GM23338 (cell line): Measurements from ENCODE around the gene WSCD2. TPM values are rescaled to one million over a fixed set of nuclear protein-coding genes. Genes with fewer than 3 reads are reported as not detected.

ENCODE experiments used
- ATAC-seq: fragments of 200-7000 bp; cut with Tn5 transposase; 3 replicates; pipeline ENCODE4 v1.9.1; 2020
- DNase-seq: peaks from one replicate; pipeline ENCODE4 v3.0.0-alpha.2; 2015; ENCODE audit warnings: low spot score
- H2AFZ ChIP-seq: fragments of 200-600 bp; sonication (generic); 2 replicates; pipeline ENCODE4 v1.8.0; 2016; ENCODE audit warnings: antibody characterized with exemption, mild to moderate bottlenecking, moderate library complexity
- H3F3A ChIP-seq: fragments of 200-600 bp; sonication (generic); replicated peaks from 2 replicates; pipeline ENCODE4 v1.8.0; 2017; ENCODE audit warnings: antibody characterized with exemption, mixed run types, low read depth
- H3K27ac ChIP-seq: fragments of 200-600 bp; sonication (generic); 2 replicates; pipeline ENCODE4 v1.6.1; 2016; ENCODE audit warnings: low read depth
- H3K27me3 ChIP-seq: fragments of 200-600 bp; sonication (generic); 2 replicates; pipeline ENCODE4 v1.8.0; 2016; ENCODE audit warnings: mild to moderate bottlenecking, mixed run types, moderate library complexity; ENCODE audit not compliant: insufficient read depth
- H3K36me3 ChIP-seq: fragments of 200-600 bp; sonication (generic); 2 replicates; pipeline ENCODE4 v1.8.0; 2016; ENCODE audit warnings: mild to moderate bottlenecking; ENCODE audit not compliant: insufficient read depth
- H3K4me1 ChIP-seq: fragments of 200-600 bp; sonication (generic); 2 replicates; pipeline ENCODE4 v1.8.0; 2016; ENCODE audit warnings: mild to moderate bottlenecking, moderate library complexity; ENCODE audit not compliant: insufficient read depth
- H3K4me2 ChIP-seq: fragments of 200-600 bp; sonication (generic); 2 replicates; pipeline ENCODE4 v1.7.1; 2017; ENCODE audit warnings: mixed run types
- H3K4me3 ChIP-seq: fragments of 200-600 bp; sonication (generic); 2 replicates; pipeline ENCODE4 v1.6.1; 2016; ENCODE audit warnings: mixed run types
- H3K79me2 ChIP-seq: fragments of 200-600 bp; sonication (generic); replicated peaks from 2 replicates; pipeline ENCODE4 v1.8.0; 2017; ENCODE audit warnings: mild to moderate bottlenecking; ENCODE audit not compliant: insufficient read depth
- H3K9me2 ChIP-seq: fragments of 200-600 bp; sonication (generic); 2 replicates; pipeline ENCODE4 v1.8.0; 2017; ENCODE audit not compliant: insufficient read depth
- H4K20me1 ChIP-seq: fragments of 200-600 bp; sonication (generic); replicated peaks from 2 replicates; pipeline ENCODE4 v1.8.0; 2017; ENCODE audit warnings: mild to moderate bottlenecking; ENCODE audit not compliant: insufficient read depth
- H3K27ac Mint-ChIP-seq: 2 replicates; pipeline ENCODE4 v1.8.0; 2020; ENCODE audit warnings: inconsistent platforms, mild to moderate bottlenecking, moderate library complexity, mixed read lengths
- H3K27me3 Mint-ChIP-seq: 3 replicates; pipeline ENCODE4 v1.8.0; 2022; ENCODE audit warnings: low read depth, mild to moderate bottlenecking, moderate library complexity, mixed read lengths, inconsistent platforms; ENCODE audit not compliant: insufficient read depth, poor library complexity
- H3K36me3 Mint-ChIP-seq: 3 replicates; pipeline ENCODE4 v1.8.0; 2021; ENCODE audit warnings: low read depth, mild to moderate bottlenecking, inconsistent platforms, moderate library complexity, mixed read lengths
- H3K4me1 Mint-ChIP-seq: 3 replicates; pipeline ENCODE4 v1.8.0; 2020; ENCODE audit warnings: mild to moderate bottlenecking, inconsistent platforms, mixed read lengths
- H3K4me3 Mint-ChIP-seq: 3 replicates; pipeline ENCODE4 v1.8.0; 2021; ENCODE audit warnings: moderate library complexity, mild to moderate bottlenecking, inconsistent platforms, mixed read lengths
- H3K9me3 Mint-ChIP-seq: 3 replicates; pipeline ENCODE4 v1.8.0; 2020; ENCODE audit warnings: moderate library complexity, mild to moderate bottlenecking, inconsistent platforms, mixed read lengths
- ETS1 ChIP-seq: IDR thresholded peaks from 2 replicates; pipeline ENCODE4 v1.6.1; 2016; ENCODE audit warnings: antibody characterized with exemption
- EZH2 ChIP-seq: fragments of 200-600 bp; sonication (generic); IDR thresholded peaks from one replicate; pipeline ENCODE4 v1.8.0; 2017; ENCODE audit warnings: antibody characterized with exemption, mild to moderate bottlenecking, low read depth; ENCODE audit not compliant: unreplicated experiment
- EZH2phosphoT487 ChIP-seq: fragments of 200-600 bp; sonication (generic); IDR thresholded peaks from one replicate; pipeline ENCODE4 v1.8.1; 2018; ENCODE audit warnings: antibody characterized with exemption; ENCODE audit not compliant: unreplicated experiment
- ZNF462 ChIP-seq: fragments of 250-450 bp; sonication (Bioruptor Pico); IDR thresholded peaks from 2 replicates; pipeline ENCODE4 v1.5.0; 2020; ENCODE audit warnings: mild to moderate bottlenecking, moderate library complexity
- polyA plus RNA-seq: library from polyadenylated mRNA; unstranded; fragments of >200 nt; fragmentation: Nextera tagmentation; extraction: Ambion mirVana; gene quantifications from 2 replicates; pipeline ENCODE4 v1.2.1, GENCODE V29; 2016
- total RNA-seq: library from RNA; depleted of rRNA; stranded (reverse); fragments of >200 nt; shearing (Covaris generic); gene quantifications from 2 replicates; pipeline ENCODE4 v1.2.3, GENCODE V29; 2014

The WSCD2 gene
- total and polyA plus RNA-seq, 2 experiments from 2014 or later, result 0.66 to 3.1 TPM

GRCh38 chr12:108148521-108149074, 19.5 kb downstream of the WSCD2 start (continued):
- TF ChIP-seq ETS1 (no peak), EZH2phosphoT487 (no peak)

- H3K9me2 ChIP-seq, result no peaks in the 10 kb centered on the region
- DNase-seq (no peak), ATAC-seq (no peak)
- no peaks in the 10 kb centered on the region for H3K36me3 ChIP-seq
- Mint-ChIP-seq H3K9me3 (no peaks in the 10 kb centered on the region), H3K27me3 (peaks cover 1% of the 10 kb centered on the region), H3K36me3 (no peaks in the 10 kb centered on the region), H3K27ac (no peak overlapping the region), H3K4me1 (peaks cover 18% of the 10 kb centered on the region), H3K4me3 (no peak overlapping the region)
- H2AFZ ChIP-seq, result no peak overlapping the region
- H3K4me2 ChIP-seq, result no peak overlapping the region
- H3K27me3 ChIP-seq, result no peaks in the 10 kb centered on the region
- H4K20me1 ChIP-seq, result no peaks in the 10 kb centered on the region
- no peak for TF ChIP-seq EZH2
- TF ChIP-seq ZNF462 (CRISPR knock-in tag), result no peak
- no peak overlapping the region for H3K4me3 ChIP-seq
- H3K79me2 ChIP-seq, result no peaks in the 10 kb centered on the region
- H3K4me1 ChIP-seq, result peaks cover 6% of the 10 kb centered on the region
- no peak overlapping the region for H3K27ac ChIP-seq
- H3F3A ChIP-seq, result no peaks in the 10 kb centered on the region
Measured at GRCh38 chr12:108150436-108150835, 21.3 kb downstream of the WSCD2 start.
